Middle frontal gyrus (tissue), 1 donor: ENCODE data around the gene NAALADL2.
A peak's percentile ranks its signal among the peaks of the same experiment; 100 is the strongest.

Experiments
- DNase-seq: peaks from one replicate; pipeline ENCODE4 v3.0.0-alpha.2; 2015; ENCODE audit warnings: low spot score; ENCODE audit errors: extremely low spot score

The NAALADL2 gene

GRCh38 chr3:174859114-174859735, at the start of gene NAALADL2:
Gene NAALADL2, plus strand, starts transcription at chr3:174859334.
- no peak for DNase-seq

GRCh38 chr3:174810254-174810653, 48.9 kb upstream of the NAALADL2 start:
- DNase-seq = no peak

- no peak for DNase-seq
These were observed 46.8 kb upstream of the NAALADL2 start for GRCh38 chr3:174812172-174812862.

GRCh38 chr3:174815750-174816149, 43.4 kb upstream of the NAALADL2 start:
- no peak for DNase-seq

GRCh38 chr3:174820885-174821284, 38.2 kb upstream of the NAALADL2 start:
- DNase-seq = no peak

- DNase-seq = no peak
These were observed 37.7 kb upstream of the NAALADL2 start for GRCh38 chr3:174821477-174821876.

GRCh38 chr3:174822320-174822719, 36.8 kb upstream of the NAALADL2 start:
- DNase-seq = no peak

- no peak for DNase-seq
These were observed 33.1 kb upstream of the NAALADL2 start for GRCh38 chr3:174826069-174826468.

GRCh38 chr3:174844746-174845145, 14.4 kb upstream of the NAALADL2 start:
- DNase-seq = no peak

GRCh38 chr3:174846055-174846454, 13.1 kb upstream of the NAALADL2 start:
- DNase-seq = no peak

GRCh38 chr3:174854987-174855386, 4.1 kb upstream of the NAALADL2 start:
- DNase-seq = no peak

GRCh38 chr3:174857301-174857700, 1.8 kb upstream of the NAALADL2 start:
- no peak for DNase-seq

GRCh38 chr3:174858353-174858752, 781 bp upstream of the NAALADL2 start:
- no peak for DNase-seq

- DNase-seq = no peak
These were observed 622 bp downstream of the NAALADL2 start for GRCh38 chr3:174859756-174860155.

- DNase-seq = no peak
These were observed 3.0 kb downstream of the NAALADL2 start for GRCh38 chr3:174862101-174862500.

GRCh38 chr3:174862666-174863065, 3.5 kb downstream of the NAALADL2 start:
- peak; percentile 13 for DNase-seq

- no peak for DNase-seq
These were observed 4.4 kb downstream of the NAALADL2 start for GRCh38 chr3:174863488-174863887.

GRCh38 chr3:174869448-174869847, 10.3 kb downstream of the NAALADL2 start:
- no peak for DNase-seq

- no peak for DNase-seq
These were observed 14.9 kb downstream of the NAALADL2 start for GRCh38 chr3:174873832-174874657.

GRCh38 chr3:174882789-174883188, 23.7 kb downstream of the NAALADL2 start:
- no peak for DNase-seq

GRCh38 chr3:174883881-174884675, 24.9 kb downstream of the NAALADL2 start:
- DNase-seq = no peak
